Globus pallidus (tissue), 1 donor: ENCODE measurements around the gene CARD11.
A peak's percentile ranks its signal among the peaks of the same experiment; 100 is the strongest.

ENCODE experiments used
- DNase-seq: peaks from one replicate; pipeline ENCODE4 v3.0.0-alpha.2; 2015; ENCODE audit warnings: low spot score

Gene CARD11

DNA sequence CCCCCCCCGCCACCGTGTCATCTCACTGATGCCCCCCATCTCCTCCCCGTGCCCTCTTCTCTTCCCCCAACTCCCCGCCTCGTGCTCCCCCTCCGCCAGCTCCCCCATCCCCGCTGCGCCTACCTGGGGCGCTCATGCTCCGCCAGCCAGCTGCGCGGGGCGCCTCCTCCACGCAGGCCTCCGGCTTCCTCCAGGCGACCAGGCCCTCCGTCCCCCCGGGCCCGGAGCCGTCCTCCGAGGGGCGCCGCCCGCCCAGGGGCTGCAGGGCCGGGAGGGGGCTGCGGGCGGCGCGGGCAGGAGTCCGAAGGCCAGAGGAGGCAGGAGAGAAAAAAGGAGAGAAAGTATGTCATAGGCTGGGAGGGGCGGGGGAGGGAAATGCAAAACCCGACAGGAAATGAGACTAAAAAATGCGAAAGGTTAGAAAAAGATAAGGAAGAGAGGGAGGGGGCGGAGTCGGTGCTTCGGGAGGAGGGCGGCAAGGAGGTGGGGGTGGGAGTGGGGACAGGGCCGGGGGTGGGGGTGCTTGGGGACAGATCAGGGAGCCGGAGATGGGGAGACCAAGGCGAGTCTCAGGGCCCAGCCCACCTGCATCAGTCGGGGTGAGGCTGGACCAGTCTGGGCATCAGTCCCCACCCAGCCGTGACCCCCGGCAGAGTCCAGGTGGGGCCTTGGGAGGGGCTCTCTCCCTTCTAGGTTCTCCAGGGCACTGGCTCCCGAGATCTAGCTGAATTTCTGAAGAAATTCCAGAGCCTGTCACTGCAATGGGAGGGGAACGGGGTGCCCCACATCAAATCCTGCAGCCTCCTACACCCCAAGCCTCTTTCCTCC, at the start of gene CARD11:
Gene CARD11 (minus strand): TSS at position 324 of the 828 bp plus-strand sequence. CDS start 85,361 bp downstream, outside the sequence.
- no peak for DNase-seq

DNA sequence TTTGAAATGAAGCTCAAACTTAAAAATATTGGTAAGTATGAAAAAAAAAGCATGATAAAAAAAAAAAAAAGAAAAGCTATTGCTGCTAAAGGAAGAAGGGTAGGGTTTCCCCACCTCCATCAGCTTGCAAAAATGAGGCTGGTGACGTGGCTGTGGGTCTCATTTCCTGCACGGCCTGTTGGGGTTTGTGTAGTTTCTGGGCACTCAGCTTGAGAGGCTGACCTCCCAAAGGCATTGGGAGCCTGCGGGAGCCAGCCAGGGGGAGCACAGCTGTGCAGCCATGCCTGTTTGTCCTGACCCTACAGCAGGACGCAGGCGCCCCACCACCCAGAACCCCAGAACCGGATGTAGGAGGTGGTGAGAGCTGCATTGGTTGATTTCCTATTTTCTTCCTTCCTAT, 48.8 kb upstream of the CARD11 start:
- peak; percentile 16 for DNase-seq

DNA sequence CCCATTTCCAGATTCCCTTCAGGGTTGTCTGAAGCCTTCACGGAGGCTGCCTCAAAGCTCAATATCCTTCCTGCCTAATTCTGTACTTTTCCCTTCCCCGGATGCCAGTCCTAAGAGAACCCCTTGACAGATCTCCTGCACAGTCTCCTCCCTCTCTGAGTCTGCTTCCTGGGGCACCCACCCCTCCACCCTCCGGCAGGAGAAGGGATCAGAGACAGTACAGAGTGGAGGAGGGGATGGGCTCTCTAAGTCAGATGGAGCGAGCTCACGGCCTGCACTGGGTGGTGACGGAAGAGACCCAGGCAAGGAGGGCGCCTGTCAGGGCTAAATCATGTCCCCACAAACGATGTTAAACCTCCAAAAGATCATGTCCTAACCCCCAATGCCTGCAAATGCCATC, 48.0 kb upstream of the CARD11 start:
- no peak for DNase-seq

DNA sequence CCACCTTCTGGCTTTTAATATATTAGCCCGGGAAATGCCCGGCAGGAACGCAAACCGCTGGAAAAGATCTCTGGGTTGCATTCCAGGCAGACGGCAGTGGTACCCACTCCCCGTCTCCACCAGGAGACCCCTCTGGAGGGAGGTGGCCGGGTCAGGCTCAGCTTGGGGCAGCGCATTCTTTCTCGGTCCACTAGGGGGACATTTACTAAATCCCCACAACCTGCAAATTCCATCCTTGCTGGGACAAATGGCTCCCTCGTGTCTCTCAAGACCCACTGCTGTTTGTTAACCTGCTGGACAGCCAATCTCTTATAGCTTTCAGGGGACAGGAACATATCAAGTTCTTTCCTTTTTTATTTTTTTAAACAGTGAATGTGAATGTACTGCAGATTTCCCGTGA, 45.8 kb upstream of the CARD11 start:
- DNase-seq: no peak

GRCh38 chr7:3087243-3087755, 43.6 kb upstream of the CARD11 start:
- no peak for DNase-seq

GRCh38 chr7:3083350-3083749, 39.7 kb upstream of the CARD11 start:
- DNase-seq: no peak

- DNase-seq: no peak
Observed at GRCh38 chr7:3082831-3083230, 39.2 kb upstream of the CARD11 start.

GRCh38 chr7:3082386-3082785, 38.7 kb upstream of the CARD11 start:
- DNase-seq: no peak

DNA sequence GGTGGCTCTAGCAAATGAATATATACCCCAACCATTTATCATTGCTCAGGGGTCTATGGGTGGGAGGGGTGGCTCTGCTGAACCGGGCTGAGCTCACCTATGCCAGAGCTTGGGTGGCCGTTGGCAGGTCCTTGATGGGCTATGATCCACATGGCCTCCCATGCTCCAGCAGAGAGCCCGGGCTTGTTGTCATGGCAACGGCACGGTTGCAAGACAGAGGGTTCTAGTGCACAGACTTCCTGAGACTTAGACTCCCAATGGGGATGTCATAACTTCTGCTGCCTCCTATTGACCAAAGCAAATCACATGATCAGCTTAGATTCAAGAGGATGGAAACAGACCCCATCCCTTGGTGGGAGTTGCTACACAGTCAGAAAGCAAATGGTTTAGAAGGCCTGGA, 36.4 kb upstream of the CARD11 start:
- no peak for DNase-seq

DNA sequence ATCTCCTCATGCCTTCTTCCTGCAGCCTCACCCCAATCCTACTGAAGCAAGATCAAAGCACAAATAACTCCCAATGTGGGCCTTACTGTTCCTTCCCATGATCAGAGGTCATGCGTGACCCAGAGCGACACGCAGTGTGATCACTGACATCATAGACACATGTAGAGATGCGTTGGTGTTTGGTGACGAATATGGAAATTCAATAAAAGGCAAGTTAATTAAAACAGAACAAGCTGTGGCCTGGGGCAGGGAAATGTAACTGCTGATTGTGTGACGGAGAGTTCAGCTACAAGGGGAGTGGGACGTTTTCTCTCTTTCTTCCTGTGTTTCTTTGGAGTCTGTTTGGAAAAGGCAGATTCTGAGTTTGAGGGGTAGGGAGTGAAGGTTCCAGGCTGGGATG, 34.8 kb upstream of the CARD11 start:
- no peak for DNase-seq

- DNase-seq: no peak
Observed at GRCh38 chr7:3076700-3077099, 33.0 kb upstream of the CARD11 start.

DNA sequence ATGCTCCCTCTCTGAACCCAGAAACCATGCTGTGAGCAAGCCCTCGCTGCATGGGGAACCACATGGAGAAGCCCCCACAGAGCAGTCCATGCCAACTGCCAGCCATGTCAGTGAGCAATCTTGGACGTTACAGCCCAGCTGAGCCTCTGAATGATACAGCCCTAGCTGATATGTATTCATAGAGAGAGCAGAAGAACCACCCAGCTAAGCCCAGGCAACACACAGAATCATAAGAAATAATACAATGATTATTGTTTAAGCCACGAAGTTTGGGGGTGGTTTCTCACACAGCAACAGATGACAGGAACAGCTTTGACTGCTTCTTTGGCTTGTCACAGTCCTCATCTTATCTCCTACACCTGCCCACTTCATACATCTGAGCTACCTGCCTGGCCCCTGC, 32.5 kb upstream of the CARD11 start:
- DNase-seq: no peak

GRCh38 chr7:3075441-3075840, 31.8 kb upstream of the CARD11 start:
- DNase-seq: no peak

DNA sequence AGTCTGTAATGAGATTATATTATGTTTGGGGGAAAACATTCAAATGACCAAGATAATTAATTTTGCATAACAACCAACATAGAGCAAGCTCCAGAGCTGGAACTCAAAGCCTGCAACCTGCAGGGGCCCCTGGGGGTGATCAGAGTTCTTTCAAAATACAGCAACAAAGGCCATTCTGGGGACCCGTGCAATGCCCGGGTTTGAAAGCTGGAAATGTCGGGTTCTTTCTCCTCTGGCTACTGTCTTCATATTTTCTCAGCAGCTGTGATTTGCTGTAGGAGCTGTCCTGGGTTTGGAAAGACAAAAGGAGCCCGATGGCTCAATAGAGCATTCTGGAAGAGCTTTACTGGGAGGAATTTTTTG, 30.8 kb upstream of the CARD11 start:
- DNase-seq: no peak

- DNase-seq: no peak
Observed at GRCh38 chr7:3073763-3074458, 30.2 kb upstream of the CARD11 start.

- no peak for DNase-seq
Observed at GRCh38 chr7:3070908-3071307, 27.2 kb upstream of the CARD11 start.

DNA sequence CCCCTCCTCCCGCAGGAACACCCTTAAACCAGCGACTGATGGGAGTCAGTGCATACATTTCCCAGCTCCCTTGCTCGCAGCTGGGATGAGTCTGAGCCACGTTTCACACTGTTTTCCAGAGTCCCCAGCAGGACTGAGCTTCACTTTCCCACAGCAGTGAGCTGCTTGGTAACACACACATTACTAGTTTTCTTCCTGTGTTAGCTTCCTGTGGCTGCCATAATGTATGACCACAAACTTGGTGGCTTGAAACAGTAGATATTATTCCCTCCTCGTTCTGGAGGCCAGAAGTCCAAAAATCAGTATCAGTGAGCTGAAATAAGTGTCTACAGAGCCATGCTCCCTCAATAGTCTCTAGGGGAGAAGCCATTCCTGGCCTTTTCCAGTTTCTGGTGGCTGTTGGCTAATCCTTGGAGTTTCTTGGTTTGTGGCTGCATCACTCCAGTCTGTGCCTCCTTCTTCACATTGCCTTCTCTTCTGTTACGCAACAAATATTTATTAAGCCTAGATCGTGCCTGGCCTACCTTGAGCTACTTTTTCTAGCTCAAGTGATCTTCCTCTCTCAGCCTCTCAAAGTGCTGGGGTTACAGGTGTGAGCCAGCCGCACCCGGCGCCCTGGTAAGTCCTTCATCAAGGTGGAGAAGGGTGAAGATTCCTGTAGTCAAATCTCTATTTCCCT, 26.2 kb upstream of the CARD11 start:
- DNase-seq: no peak

GRCh38 chr7:3068530-3068929, 24.9 kb upstream of the CARD11 start:
- peak; percentile 29 for DNase-seq

- no peak for DNase-seq
Observed at GRCh38 chr7:3067606-3068380, 24.1 kb upstream of the CARD11 start.

- DNase-seq: no peak
Observed at GRCh38 chr7:3067193-3067592, 23.5 kb upstream of the CARD11 start.

GRCh38 chr7:3066506-3066905, 22.8 kb upstream of the CARD11 start:
- no peak for DNase-seq

GRCh38 chr7:3065724-3066143, 22.1 kb upstream of the CARD11 start:
- peak; percentile 6 for DNase-seq
